ENCODE results near the gene AVP.

Gene AVP

GRCh38 chr20:3045816-3046676 lies 38.5 kb downstream of the AVP start, which contains the start of gene MRPS26:
Gene MRPS26, plus strand, starts transcription at chr20:3046052. Its CDS starts 17 bp downstream, at chr20:3046069.
- no peaks in the 10 kb centered on the region for H3K27me3 ChIP-seq (ENCODE audit: insufficient read depth, low read length)
- H3K36me3 ChIP-seq (ENCODE audit: insufficient read depth, low read length) = peaks cover 5% of the 10 kb centered on the region; the same call in 1 of the 2 replicates
- peaks cover 7% of the 10 kb centered on the region for H3K4me1 ChIP-seq (ENCODE audit: control insufficient read depth, insufficient read depth, low read length, unreplicated experiment)
- peak within 1 kb of the TSS; percentile 94 for H3K4me3 ChIP-seq (ENCODE audit: low read depth, low read length)
- peaks cover 10% of the 10 kb centered on the region for H3K79me2 ChIP-seq (ENCODE audit: control insufficient read depth, insufficient read depth, low read length, unreplicated experiment)
- H2AFZ ChIP-seq (ENCODE audit: low read length, unreplicated experiment) = peak within 1 kb of the TSS; percentile 93
- peak within 1 kb of the TSS; percentile 85 for H3K27ac ChIP-seq (ENCODE audit: low read depth, low read length)

GRCh38 chr20:3045042-3045815 lies 39.3 kb downstream of the AVP start:
- Histone ChIP-seq H3K4me1 (ENCODE audit: control insufficient read depth, insufficient read depth, low read length, unreplicated experiment) (peaks cover 7% of the 10 kb centered on the region), H2AFZ (ENCODE audit: low read length, unreplicated experiment) (peak overlapping the region; percentile 93), H3K27me3 (ENCODE audit: insufficient read depth, low read length) (no peaks in the 10 kb centered on the region), H3K4me3 (ENCODE audit: low read depth, low read length) (peak overlapping the region; percentile 94), H3K79me2 (ENCODE audit: control insufficient read depth, insufficient read depth, low read length, unreplicated experiment) (peaks cover 10% of the 10 kb centered on the region), H3K27ac (ENCODE audit: low read depth, low read length) (peak overlapping the region; percentile 85), H3K36me3 (ENCODE audit: insufficient read depth, low read length) (peaks cover 5% of the 10 kb centered on the region; the same call in 1 of the 2 replicates)

GRCh38 chr20:3044336-3044965 lies 40.1 kb downstream of the AVP start:
- Histone ChIP-seq H3K27ac (ENCODE audit: low read depth, low read length) (peak overlapping the region; percentile 48; the same call in 1 of the 2 replicates), H3K79me2 (ENCODE audit: control insufficient read depth, insufficient read depth, low read length, unreplicated experiment) (peaks cover 10% of the 10 kb centered on the region), H3K4me3 (ENCODE audit: low read depth, low read length) (0 out of 2 replicates have a peak overlapping the region, but pooled peaks have one; percentile 94), H2AFZ (ENCODE audit: low read length, unreplicated experiment) (no peak overlapping the region), H3K36me3 (ENCODE audit: insufficient read depth, low read length) (peaks cover 5% of the 10 kb centered on the region; the same call in 1 of the 2 replicates), H3K27me3 (ENCODE audit: insufficient read depth, low read length) (no peaks in the 10 kb centered on the region), H3K4me1 (ENCODE audit: control insufficient read depth, insufficient read depth, low read length, unreplicated experiment) (peaks cover 7% of the 10 kb centered on the region)

- 0 out of 2 replicates have a peak, but pooled peaks cover under 1% of the 10 kb centered on the region for H3K36me3 ChIP-seq (ENCODE audit: insufficient read depth, low read length)
- no peak within 1 kb of the TSS for H2AFZ ChIP-seq (ENCODE audit: low read length, unreplicated experiment)
- H3K4me3 ChIP-seq (ENCODE audit: low read depth, low read length) = no peak within 1 kb of the TSS
- no peaks in the 10 kb centered on the region for H3K27me3 ChIP-seq (ENCODE audit: insufficient read depth, low read length)
- H3K4me1 ChIP-seq (ENCODE audit: control insufficient read depth, insufficient read depth, low read length, unreplicated experiment) = peaks cover 7% of the 10 kb centered on the region
- no peak within 1 kb of the TSS for H3K27ac ChIP-seq (ENCODE audit: low read depth, low read length)
- H3K79me2 ChIP-seq (ENCODE audit: control insufficient read depth, insufficient read depth, low read length, unreplicated experiment) = peaks cover 10% of the 10 kb centered on the region
Measured at GRCh38 chr20:3043322-3043721, 41.2 kb downstream of the AVP start, which contains the start of gene GNRH2. Gene GNRH2, plus strand, starts transcription at chr20:3043622. Its CDS starts 793 bp downstream, at chr20:3044415.

- no peak overlapping the region for H3K4me3 ChIP-seq (ENCODE audit: low read depth, low read length)
- no peaks in the 10 kb centered on the region for H3K36me3 ChIP-seq (ENCODE audit: insufficient read depth, low read length)
- no peak overlapping the region for H3K27ac ChIP-seq (ENCODE audit: low read depth, low read length)
- peaks cover 7% of the 10 kb centered on the region for H3K4me1 ChIP-seq (ENCODE audit: control insufficient read depth, insufficient read depth, low read length, unreplicated experiment)
- no peak overlapping the region for H2AFZ ChIP-seq (ENCODE audit: low read length, unreplicated experiment)
- H3K27me3 ChIP-seq (ENCODE audit: insufficient read depth, low read length) = no peaks in the 10 kb centered on the region
- peaks cover 10% of the 10 kb centered on the region for H3K79me2 ChIP-seq (ENCODE audit: control insufficient read depth, insufficient read depth, low read length, unreplicated experiment)
Measured at GRCh38 chr20:3042625-3043024, 41.9 kb downstream of the AVP start.

GRCh38 chr20:3041854-3042409 lies 42.6 kb downstream of the AVP start:
- Histone ChIP-seq H3K4me3 (ENCODE audit: low read depth, low read length) (no peak overlapping the region), H2AFZ (ENCODE audit: low read length, unreplicated experiment) (no peak overlapping the region), H3K27me3 (ENCODE audit: insufficient read depth, low read length) (no peaks in the 10 kb centered on the region), H3K4me1 (ENCODE audit: control insufficient read depth, insufficient read depth, low read length, unreplicated experiment) (peaks cover 7% of the 10 kb centered on the region), H3K36me3 (ENCODE audit: insufficient read depth, low read length) (no peaks in the 10 kb centered on the region), H3K27ac (ENCODE audit: low read depth, low read length) (no peak overlapping the region), H3K79me2 (ENCODE audit: control insufficient read depth, insufficient read depth, low read length, unreplicated experiment) (peaks cover 6% of the 10 kb centered on the region)

GRCh38 chr20:3040086-3040485 lies 44.4 kb downstream of the AVP start:
- Histone ChIP-seq H2AFZ (ENCODE audit: low read length, unreplicated experiment) (no peak overlapping the region), H3K4me1 (ENCODE audit: control insufficient read depth, insufficient read depth, low read length, unreplicated experiment) (peaks cover 7% of the 10 kb centered on the region), H3K27me3 (ENCODE audit: insufficient read depth, low read length) (no peaks in the 10 kb centered on the region), H3K4me3 (ENCODE audit: low read depth, low read length) (no peak overlapping the region), H3K36me3 (ENCODE audit: insufficient read depth, low read length) (0 out of 2 replicates have a peak, but pooled peaks cover 10% of the 10 kb centered on the region), H3K79me2 (ENCODE audit: control insufficient read depth, insufficient read depth, low read length, unreplicated experiment) (no peaks in the 10 kb centered on the region), H3K27ac (ENCODE audit: low read depth, low read length) (no peak overlapping the region)

- 0 out of 2 replicates have a peak, but pooled peaks cover 10% of the 10 kb centered on the region for H3K36me3 ChIP-seq (ENCODE audit: insufficient read depth, low read length)
- H3K4me3 ChIP-seq (ENCODE audit: low read depth, low read length) = no peak overlapping the region
- H3K4me1 ChIP-seq (ENCODE audit: control insufficient read depth, insufficient read depth, low read length, unreplicated experiment) = peaks cover 7% of the 10 kb centered on the region
- H3K27me3 ChIP-seq (ENCODE audit: insufficient read depth, low read length) = no peaks in the 10 kb centered on the region
- H2AFZ ChIP-seq (ENCODE audit: low read length, unreplicated experiment) = no peak overlapping the region
- no peaks in the 10 kb centered on the region for H3K79me2 ChIP-seq (ENCODE audit: control insufficient read depth, insufficient read depth, low read length, unreplicated experiment)
- H3K27ac ChIP-seq (ENCODE audit: low read depth, low read length) = no peak overlapping the region
Measured at GRCh38 chr20:3039426-3039825, 45.1 kb downstream of the AVP start.

GRCh38 chr20:3038454-3038853 lies 46.1 kb downstream of the AVP start:
- H3K27ac ChIP-seq (ENCODE audit: low read depth, low read length) = no peak overlapping the region
- 0 out of 2 replicates have a peak, but pooled peaks cover 10% of the 10 kb centered on the region for H3K36me3 ChIP-seq (ENCODE audit: insufficient read depth, low read length)
- H2AFZ ChIP-seq (ENCODE audit: low read length, unreplicated experiment) = no peak overlapping the region
- H3K27me3 ChIP-seq (ENCODE audit: insufficient read depth, low read length) = no peaks in the 10 kb centered on the region
- peaks cover 7% of the 10 kb centered on the region for H3K4me1 ChIP-seq (ENCODE audit: control insufficient read depth, insufficient read depth, low read length, unreplicated experiment)
- no peaks in the 10 kb centered on the region for H3K79me2 ChIP-seq (ENCODE audit: control insufficient read depth, insufficient read depth, low read length, unreplicated experiment)
- H3K4me3 ChIP-seq (ENCODE audit: low read depth, low read length) = no peak overlapping the region

GRCh38 chr20:3037654-3038053 lies 46.9 kb downstream of the AVP start:
- no peaks in the 10 kb centered on the region for H3K27me3 ChIP-seq (ENCODE audit: insufficient read depth, low read length)
- H2AFZ ChIP-seq (ENCODE audit: low read length, unreplicated experiment) = no peak overlapping the region
- 0 out of 2 replicates have a peak, but pooled peaks cover 10% of the 10 kb centered on the region for H3K36me3 ChIP-seq (ENCODE audit: insufficient read depth, low read length)
- no peak overlapping the region for H3K4me3 ChIP-seq (ENCODE audit: low read depth, low read length)
- no peaks in the 10 kb centered on the region for H3K79me2 ChIP-seq (ENCODE audit: control insufficient read depth, insufficient read depth, low read length, unreplicated experiment)
- H3K4me1 ChIP-seq (ENCODE audit: control insufficient read depth, insufficient read depth, low read length, unreplicated experiment) = peaks cover 7% of the 10 kb centered on the region
- H3K27ac ChIP-seq (ENCODE audit: low read depth, low read length) = no peak overlapping the region

All from ACC112 (cell line).